A549 (cell line): Measurements from ENCODE around the gene HILPDA.
"Not testable (repeated sequence)": the region's sequence is repeated elsewhere in the genome, so short reads cannot be mapped to it uniquely, and the experiment has no call there.

Experiments used
- ATOH8 ChIP-seq: fragments of 250-450 bp; sonication (Bioruptor Pico); IDR thresholded peaks from 2 replicates; pipeline ENCODE4 v1.5.0; 2020; ENCODE audit warnings: low read depth, mild to moderate bottlenecking, moderate library complexity
- CTCF ChIP-seq: fragments of >200 bp; sonication (Bioruptor Twin); formaldehyde crosslinking; IDR thresholded peaks from 3 replicates; pipeline ENCODE4 v1.5.1; 2016
- PHF8 ChIP-seq: fragments of 200-600 bp; sonication (generic); IDR thresholded peaks from 2 replicates; pipeline ENCODE4 v1.6.1; 2016; ENCODE audit warnings: low read depth, mild to moderate bottlenecking, antibody characterized with exemption, moderate library complexity, borderline replicate concordance
- POLR2A ChIP-seq: IDR thresholded peaks from 2 replicates; pipeline ENCODE4 v1.6.1; 2012; ENCODE audit warnings: mild to moderate bottlenecking, low read length
- RFX5 ChIP-seq: fragments of 450-650 bp; IDR thresholded peaks from 2 replicates; pipeline ENCODE4 v1.7.1; 2014; ENCODE audit warnings: antibody characterized with exemption, mild to moderate bottlenecking, moderate library complexity
- SMC3 ChIP-seq: fragments of >200 bp; sonication (Bioruptor Twin); formaldehyde crosslinking; IDR thresholded peaks from 3 replicates; pipeline ENCODE4 v1.6.1; 2018; ENCODE audit warnings: inconsistent platforms
- SREBF2 ChIP-seq: fragments of 450-650 bp; IDR thresholded peaks from 2 replicates; pipeline ENCODE4 v1.6.1; 2014; ENCODE audit warnings: mild to moderate bottlenecking, moderate library complexity

GRCh38 chr7:128477336-128477690 lies 21.6 kb downstream of the HILPDA start:
- not testable (repeated sequence) for TF ChIP-seq POLR2A; SREBF2; CTCF; PHF8; RFX5; ATOH8 (CRISPR knock-in tag); SMC3
